Muscle layer of duodenum (tissue), 2 donors: ENCODE results near the gene GABRB1.

Experiments used
- H3K27ac ChIP-seq: one replicate; pipeline ENCODE4 v1.7.0; 2013; ENCODE audit warnings: mild to moderate bottlenecking, low read length
- H3K27me3 ChIP-seq: one replicate; pipeline ENCODE4 v1.7.0; 2013; ENCODE audit warnings: low read depth, mild to moderate bottlenecking, control low read depth, low read length
- H3K36me3 ChIP-seq, 2 donors: one replicate each; pipeline ENCODE4 v1.7.0; 2013; ENCODE audit warnings: low read length in 2 of 2, control low read depth in 1 of 2, mild to moderate bottlenecking in 1 of 2; ENCODE audit not compliant: insufficient read depth in 2 of 2, control insufficient read depth in 1 of 2
- H3K4me1 ChIP-seq, 2 donors: one replicate each; pipeline ENCODE4 v1.7.0; 2013; ENCODE audit warnings: low read length in 2 of 2, mild to moderate bottlenecking in 2 of 2, control low read depth in 1 of 2, moderate library complexity in 1 of 2; ENCODE audit not compliant: insufficient read depth in 2 of 2, control insufficient read depth in 1 of 2
- H3K4me3 ChIP-seq, 2 donors: one replicate each; pipeline ENCODE4 v1.7.0; 2013; ENCODE audit warnings: low read length in 2 of 2, low read depth in 1 of 2, mild to moderate bottlenecking in 1 of 2
- H3K9me3 ChIP-seq, 2 donors: one replicate each; pipeline ENCODE4 v1.7.0; 2013; ENCODE audit warnings: low read length in 2 of 2, control low read depth in 1 of 2, mild to moderate bottlenecking in 1 of 2; ENCODE audit not compliant: control insufficient read depth in 1 of 2
- donor health status: healthy.

GABRB1 gene

GRCh38 chr4:47185761-47186160 is 154.4 kb downstream of the GABRB1 start:
- H3K36me3 ChIP-seq, result no peaks in the 10 kb centered on the region
- no peaks in the 10 kb centered on the region for H3K4me1 ChIP-seq
- no peak overlapping the region for H3K4me3 ChIP-seq
- H3K9me3 ChIP-seq, result no peaks in the 10 kb centered on the region
- no peaks in the 10 kb centered on the region for H3K27me3 ChIP-seq
- no peak overlapping the region for H3K27ac ChIP-seq

DNA sequence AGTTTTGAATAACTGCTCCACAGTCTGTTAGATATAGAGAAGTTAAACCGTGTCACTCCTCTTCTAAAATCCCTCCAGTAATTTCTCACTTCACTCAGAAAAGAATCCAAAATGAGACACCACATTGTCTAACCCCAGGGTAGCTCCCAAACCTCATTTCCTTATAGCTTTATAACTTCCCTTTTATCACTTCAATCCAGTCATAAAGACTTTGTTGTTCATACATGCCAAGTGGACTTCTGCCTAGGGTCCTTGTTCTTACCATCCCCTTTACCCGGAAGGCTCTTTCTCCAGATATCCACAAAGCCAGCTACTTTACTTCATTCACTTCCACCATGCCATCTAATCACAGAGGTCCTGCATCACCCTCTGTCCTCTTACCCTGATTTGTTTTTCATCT is 156.2 kb downstream of the GABRB1 start:
- no peak overlapping the region for H3K4me3 ChIP-seq
- H3K36me3 ChIP-seq, result no peaks in the 10 kb centered on the region
- H3K9me3 ChIP-seq, result no peaks in the 10 kb centered on the region
- no peaks in the 10 kb centered on the region for H3K27me3 ChIP-seq
- no peak overlapping the region for H3K27ac ChIP-seq
- no peaks in the 10 kb centered on the region for H3K4me1 ChIP-seq

GRCh38 chr4:47193179-47193578 is 161.8 kb downstream of the GABRB1 start:
- no peaks in the 10 kb centered on the region for H3K4me1 ChIP-seq
- H3K9me3 ChIP-seq, result no peaks in the 10 kb centered on the region
- H3K27ac ChIP-seq, result no peak overlapping the region
- H3K27me3 ChIP-seq, result no peaks in the 10 kb centered on the region
- no peaks in the 10 kb centered on the region for H3K36me3 ChIP-seq
- H3K4me3 ChIP-seq, result no peak overlapping the region

- Histone ChIP-seq H3K27ac (no peak overlapping the region), H3K4me3 (no peak overlapping the region), H3K27me3 (no peaks in the 10 kb centered on the region), H3K4me1 (no peaks in the 10 kb centered on the region), H3K36me3 (no peaks in the 10 kb centered on the region), H3K9me3 (no peaks in the 10 kb centered on the region)
These were observed 162.8 kb downstream of the GABRB1 start for GRCh38 chr4:47194036-47194737.

- no peak overlapping the region for H3K4me3 ChIP-seq
- no peaks in the 10 kb centered on the region for H3K9me3 ChIP-seq
- H3K27ac ChIP-seq, result no peak overlapping the region
- no peaks in the 10 kb centered on the region for H3K4me1 ChIP-seq
- H3K27me3 ChIP-seq, result no peaks in the 10 kb centered on the region
- no peaks in the 10 kb centered on the region for H3K36me3 ChIP-seq
These were observed 164.3 kb downstream of the GABRB1 start for GRCh38 chr4:47195706-47196105.

- Histone ChIP-seq H3K36me3 (no peaks in the 10 kb centered on the region), H3K27ac (no peak overlapping the region), H3K4me1 (no peaks in the 10 kb centered on the region), H3K4me3 (no peak overlapping the region), H3K27me3 (no peaks in the 10 kb centered on the region), H3K9me3 (no peaks in the 10 kb centered on the region)
These were observed 167.4 kb downstream of the GABRB1 start for GRCh38 chr4:47198791-47199190.

GRCh38 chr4:47203593-47203992 is 172.2 kb downstream of the GABRB1 start:
- Histone ChIP-seq H3K4me3 (no peak overlapping the region), H3K27me3 (no peaks in the 10 kb centered on the region), H3K9me3 (no peaks in the 10 kb centered on the region), H3K27ac (no peak overlapping the region), H3K36me3 (no peaks in the 10 kb centered on the region), H3K4me1 (no peaks in the 10 kb centered on the region)

DNA sequence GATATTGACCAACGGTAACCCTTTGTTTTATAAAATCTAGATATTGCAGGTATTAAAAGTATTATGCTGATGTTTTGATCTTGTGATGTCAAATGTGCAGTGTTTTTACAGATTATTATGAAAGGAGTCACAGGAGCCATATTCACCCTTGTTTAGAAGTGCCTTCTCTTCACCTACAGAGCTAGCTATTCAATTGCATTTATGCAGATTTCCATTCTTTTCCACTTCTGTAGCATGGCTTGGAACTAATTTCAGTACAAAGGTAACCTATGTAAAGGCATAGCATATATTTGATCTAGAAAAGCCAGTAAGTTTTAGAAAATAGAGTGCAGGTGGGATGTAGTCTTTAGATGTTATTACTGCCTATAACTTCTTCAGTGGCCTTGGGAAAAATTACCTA is 176.2 kb downstream of the GABRB1 start:
- Histone ChIP-seq H3K4me3 (no peak overlapping the region), H3K27ac (no peak overlapping the region), H3K27me3 (no peaks in the 10 kb centered on the region), H3K36me3 (no peaks in the 10 kb centered on the region), H3K4me1 (no peaks in the 10 kb centered on the region), H3K9me3 (no peaks in the 10 kb centered on the region)

DNA sequence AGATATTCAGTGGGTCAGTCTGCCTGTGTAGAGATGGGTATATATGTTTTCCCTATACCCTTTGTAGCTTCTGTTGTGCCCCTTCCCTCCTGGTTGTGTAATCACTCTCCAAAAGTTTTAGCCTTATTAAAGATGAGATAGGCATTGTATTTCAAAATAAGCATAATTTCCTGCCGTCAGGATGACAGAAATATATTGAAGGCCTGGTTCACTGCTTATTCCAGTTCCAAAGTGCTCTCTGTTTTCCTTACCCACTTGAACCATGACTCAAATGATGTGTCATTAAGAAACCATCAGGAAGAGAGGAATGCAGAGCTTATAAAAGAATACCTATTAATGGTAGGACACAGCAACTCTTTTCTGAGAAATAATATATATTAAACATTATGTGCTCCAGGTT is 178.5 kb downstream of the GABRB1 start:
- Histone ChIP-seq H3K36me3 (no peaks in the 10 kb centered on the region), H3K27ac (no peak overlapping the region), H3K4me1 (no peaks in the 10 kb centered on the region), H3K4me3 (no peak overlapping the region), H3K9me3 (no peaks in the 10 kb centered on the region), H3K27me3 (no peaks in the 10 kb centered on the region)

DNA sequence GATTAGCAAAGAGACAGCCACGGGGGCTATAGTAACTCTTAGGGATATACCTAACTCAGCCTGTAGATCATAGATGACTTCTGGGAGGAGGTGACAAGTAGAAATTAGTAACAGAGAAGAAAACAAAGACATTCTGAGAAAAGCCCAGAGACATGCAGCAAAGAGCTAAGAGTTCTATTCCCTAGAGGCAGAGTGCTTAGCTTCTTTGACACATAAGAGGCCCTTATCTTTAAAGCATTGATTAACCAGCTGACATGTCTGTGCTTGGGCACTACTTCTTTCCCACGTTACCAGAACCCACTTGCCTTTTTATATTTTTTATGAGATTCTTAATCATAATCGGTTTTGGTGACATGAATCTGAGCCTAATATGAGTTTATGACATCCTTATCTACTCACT is 179.5 kb downstream of the GABRB1 start:
- Histone ChIP-seq H3K27me3 (no peaks in the 10 kb centered on the region), H3K36me3 (no peaks in the 10 kb centered on the region), H3K27ac (no peak overlapping the region), H3K4me3 (no peak overlapping the region), H3K9me3 (no peaks in the 10 kb centered on the region), H3K4me1 (no peaks in the 10 kb centered on the region)

DNA sequence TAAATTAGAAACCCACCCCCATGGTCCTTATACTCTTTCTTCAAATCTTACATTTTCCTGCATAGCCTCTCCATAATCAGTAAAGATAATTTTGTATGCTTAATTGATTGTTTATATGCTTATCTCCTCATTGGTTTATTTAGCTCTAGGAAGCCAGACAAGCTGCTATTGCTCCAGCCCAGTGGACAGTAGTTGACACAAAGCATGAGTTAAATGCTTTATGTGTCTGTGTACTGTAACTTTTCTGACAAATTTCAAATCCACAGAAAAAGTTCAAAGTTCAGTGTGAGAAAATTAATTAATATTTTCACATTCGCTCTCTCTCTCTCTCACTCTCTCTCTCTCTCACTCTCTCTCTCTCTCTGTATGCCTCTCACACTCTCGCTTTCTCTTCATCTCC is 181.7 kb downstream of the GABRB1 start:
- Histone ChIP-seq H3K9me3 (no peaks in the 10 kb centered on the region), H3K4me3 (no peak overlapping the region), H3K4me1 (no peaks in the 10 kb centered on the region), H3K36me3 (no peaks in the 10 kb centered on the region), H3K27ac (no peak overlapping the region), H3K27me3 (no peaks in the 10 kb centered on the region)

DNA sequence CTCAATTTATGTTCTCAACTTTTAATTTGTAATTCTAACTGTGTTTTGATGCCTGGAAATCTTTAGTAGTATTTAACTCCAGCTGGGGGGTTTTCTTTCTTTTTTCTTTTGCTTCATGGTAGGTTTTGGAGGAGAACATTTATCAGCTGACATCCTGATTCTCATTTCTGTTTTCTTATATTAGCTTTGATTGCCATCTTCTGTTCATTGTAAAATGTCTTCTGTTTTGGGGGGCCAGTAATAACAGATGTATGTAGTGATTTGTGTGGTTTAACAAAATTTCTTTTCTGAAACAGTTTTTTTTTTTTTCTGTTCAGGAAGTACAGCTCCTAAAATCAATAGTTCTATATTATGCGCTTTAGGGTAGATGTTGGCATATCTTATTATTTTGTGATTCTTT is 182.2 kb downstream of the GABRB1 start:
- H3K4me3 ChIP-seq, result no peak overlapping the region
- H3K27ac ChIP-seq, result no peak overlapping the region
- H3K36me3 ChIP-seq, result no peaks in the 10 kb centered on the region
- no peaks in the 10 kb centered on the region for H3K27me3 ChIP-seq
- H3K9me3 ChIP-seq, result no peaks in the 10 kb centered on the region
- H3K4me1 ChIP-seq, result no peaks in the 10 kb centered on the region
